CD14-positive monocyte (primary cell): Measurements from ENCODE around the gene TPM1. TPM values are rescaled to one million over a fixed set of nuclear protein-coding genes. Genes with fewer than 3 reads are reported as not detected.

Experiments used
- DNase-seq, 3 donors: peaks; one replicate each; pipeline ENCODE4 v3.0.0-alpha.2; 2011 to 2022
- H2AFZ ChIP-seq: 2 replicates; pipeline ENCODE4 v1.6.0; 2012; ENCODE audit warnings: mild to moderate bottlenecking, low read depth, low read length, inconsistent platforms; ENCODE audit not compliant: insufficient read depth, poor library complexity, severe bottlenecking
- H3K27ac ChIP-seq, 2 donors: 1 replicate in 1 of 2; 2 replicates in 1 of 2; pipeline ENCODE4 v1.5.1; 2012 to 2013; ENCODE audit warnings: low read length in 2 of 2, control low read depth in 1 of 2, inconsistent platforms in 1 of 2, low read depth in 1 of 2, mild to moderate bottlenecking in 1 of 2
- H3K27me3 ChIP-seq, 2 donors: one replicate each; pipeline versions ENCODE4 v1.6.0 to v1.6.1; 2011 to 2013; ENCODE audit warnings: low read length in 2 of 2; ENCODE audit not compliant: control insufficient read depth in 2 of 2, insufficient read depth in 2 of 2
- H3K36me3 ChIP-seq, 2 donors: replicated peaks in 1 of 2; 1 replicate in 1 of 2; 2 replicates in 1 of 2; pipeline versions ENCODE4 v1.5.1 to v1.6.1; 2012 to 2013; ENCODE audit warnings: low read length in 2 of 2, control low read depth in 1 of 2, inconsistent platforms in 1 of 2, mild to moderate bottlenecking in 1 of 2; ENCODE audit not compliant: insufficient read depth in 2 of 2, control insufficient read depth in 1 of 2
- H3K4me1 ChIP-seq, 2 donors: 1 replicate in 1 of 2; 2 replicates in 1 of 2; pipeline versions ENCODE4 v1.5.1 to v1.6.1; 2012 to 2013; ENCODE audit warnings: low read length in 2 of 2, control low read depth in 1 of 2, inconsistent platforms in 1 of 2, mild to moderate bottlenecking in 1 of 2, moderate library complexity in 1 of 2; ENCODE audit not compliant: insufficient read depth in 2 of 2, control insufficient read depth in 1 of 2
- H3K4me2 ChIP-seq: replicated peaks from 2 replicates; pipeline ENCODE3; 2012; ENCODE audit warnings: low read length, moderate library complexity, mild to moderate bottlenecking; ENCODE audit not compliant: poor library complexity, severe bottlenecking; ENCODE audit errors: extremely low read depth
- H3K4me3 ChIP-seq, 3 experiments: fragments of 200-600 bp in 1 of 3; sonication (generic) in 1 of 3; replicated peaks in 1 of 3; 1 replicate in 2 of 3; 2 replicates in 1 of 3; pipeline ENCODE4 v1.5.1; 2011 to 2013; ENCODE audit warnings: low read length in 3 of 3, mild to moderate bottlenecking in 3 of 3, control low read depth in 2 of 3, low read depth in 2 of 3, inconsistent platforms in 1 of 3, moderate library complexity in 1 of 3
- H3K79me2 ChIP-seq: 2 replicates; pipeline ENCODE4 v1.6.0; 2012; ENCODE audit warnings: mild to moderate bottlenecking, control low read depth, inconsistent platforms, low read length, moderate library complexity; ENCODE audit not compliant: insufficient read depth
- H3K9ac ChIP-seq: 2 replicates; pipeline ENCODE4 v1.6.0; 2017; ENCODE audit warnings: low read length, mild to moderate bottlenecking; ENCODE audit not compliant: insufficient read depth, poor library complexity, severe bottlenecking
- H3K9me3 ChIP-seq, 2 donors: replicated peaks in 1 of 2; 1 replicate in 1 of 2; 2 replicates in 1 of 2; pipeline versions ENCODE4 v1.5.1 to v1.6.1; 2012 to 2013; ENCODE audit warnings: low read length in 2 of 2, control low read depth in 1 of 2; ENCODE audit not compliant: control insufficient read depth in 1 of 2, insufficient read depth in 1 of 2
- H4K20me1 ChIP-seq: 2 replicates; pipeline ENCODE4 v1.6.0; 2012; ENCODE audit warnings: mild to moderate bottlenecking, low read length, control low read depth, moderate library complexity; ENCODE audit not compliant: insufficient read depth
- H3K27ac Mint-ChIP-seq, 7 donors: one replicate each; pipeline ENCODE4 v1.8.0; 2020; ENCODE audit warnings: mild to moderate bottlenecking in 7 of 7, mixed read lengths in 7 of 7, moderate library complexity in 6 of 7, inconsistent platforms in 2 of 7
- H3K27me3 Mint-ChIP-seq, 3 donors: one replicate each; pipeline ENCODE4 v1.8.0; 2021 to 2022; ENCODE audit warnings: low read depth in 3 of 3, mild to moderate bottlenecking in 3 of 3, mixed read lengths in 3 of 3, moderate library complexity in 3 of 3, inconsistent platforms in 1 of 3
- H3K36me3 Mint-ChIP-seq, 2 donors: one replicate each; pipeline ENCODE4 v1.8.0; 2020; ENCODE audit warnings: mixed read lengths in 2 of 2, inconsistent platforms in 1 of 2, mild to moderate bottlenecking in 1 of 2
- H3K4me1 Mint-ChIP-seq: one replicate; pipeline ENCODE4 v1.8.0; 2020; ENCODE audit warnings: mild to moderate bottlenecking, mixed read lengths
- H3K4me3 Mint-ChIP-seq, 2 donors: one replicate each; pipeline ENCODE4 v1.8.0; 2020; ENCODE audit warnings: mild to moderate bottlenecking in 2 of 2, mixed read lengths in 2 of 2, moderate library complexity in 1 of 2
- H3K9me3 Mint-ChIP-seq, 7 donors: one replicate each; pipeline ENCODE4 v1.8.0; 2020 to 2022; ENCODE audit warnings: mixed read lengths in 7 of 7, mild to moderate bottlenecking in 6 of 7, moderate library complexity in 6 of 7, inconsistent platforms in 2 of 7
- WGBS: methylation state at CpG from one replicate; pipeline ENCODE4 v1.1.5; 2013; ENCODE audit warnings: missing lambda C conversion rate; ENCODE audit not compliant: insufficient coverage; 5-methylcytosine and 5-hydroxymethylcytosine counted together
- intact Hi-C, 2 donors: fragments of 100-400 bp; cut with micrococcal nuclease; formaldehyde crosslinking; loops; one replicate each; pipeline versions ENCODE4 v1.15.0 to v1.15.1; 2023
- polyA plus RNA-seq, 3 donors: library from polyadenylated mRNA; depleted of rRNA in 1 of 3; unstranded in 2 of 3; stranded (reverse) in 1 of 3; fragments of 300-500 nt in 2 of 3; fragments of >200 nt in 1 of 3; fragmentation: Illumina TruSeq in 2 of 3; gene quantifications; 1 replicate in 2 of 3; 2 replicates in 1 of 3; pipeline ENCODE4 v1.2.3, GENCODE V29; 2012 to 2021
- TF ChIP-seq, protein P1 (sequence below): fragments of 200-600 bp; IDR thresholded peaks from one replicate; pipeline ENCODE4 v1.8.0; 2022; ENCODE audit warnings: antibody characterized with exemption, mild to moderate bottlenecking

Gene TPM1
- polyA plus RNA-seq, 3 donors, result 11.7 to 15.9 (median 11.9) TPM

DNA sequence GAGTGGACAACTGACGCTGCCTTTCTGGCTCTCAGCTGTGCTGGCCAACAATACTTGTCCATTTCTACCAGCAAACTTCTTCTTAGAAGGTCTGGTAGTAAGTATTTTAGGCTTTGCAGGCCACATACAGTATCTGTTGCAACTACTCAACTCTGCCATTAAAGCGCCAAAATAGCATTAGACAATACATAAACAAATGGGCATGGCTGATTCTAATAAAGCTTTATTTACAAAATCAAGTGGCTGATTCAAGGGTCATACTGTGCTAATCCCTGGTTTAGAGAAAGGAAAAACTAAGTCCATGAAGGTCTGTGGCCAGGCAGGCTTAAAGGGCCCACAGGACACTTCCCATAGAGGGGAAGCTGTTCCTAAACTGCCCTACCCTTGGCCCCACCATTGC, 26.3 kb upstream of the TPM1 start:
- intact Hi-C loops, result no loop called here
- Histone ChIP-seq H3K36me3 (no peaks in the 10 kb centered on the region), H3K4me2 (no peak overlapping the region), H3K27me3 (peaks cover 0 to 2% of the 10 kb centered on the region in 2 donors), H2AFZ (no peak overlapping the region), H4K20me1 (no peaks in the 10 kb centered on the region), H3K4me3 (no peak overlapping the region), H3K9me3 (no peaks in the 10 kb centered on the region), H3K79me2 (no peaks in the 10 kb centered on the region), H3K27ac (no peak overlapping the region), H3K4me1 (peaks cover 4 to 8% of the 10 kb centered on the region in 2 donors), H3K9ac (no peak overlapping the region)
- WGBS, result no CpG with 5 or more reads among the region's 2 CpGs
- H3K27me3 Mint-ChIP-seq, result peaks cover 0 to 6% (median 5%) of the 10 kb centered on the region in 3 donors
- no peak for DNase-seq
- H3K27ac Mint-ChIP-seq, result no peak overlapping the region
- no peak overlapping the region for H3K4me3 Mint-ChIP-seq
- H3K36me3 Mint-ChIP-seq, result no peaks in the 10 kb centered on the region
- TF ChIP-seq, protein P1, sequence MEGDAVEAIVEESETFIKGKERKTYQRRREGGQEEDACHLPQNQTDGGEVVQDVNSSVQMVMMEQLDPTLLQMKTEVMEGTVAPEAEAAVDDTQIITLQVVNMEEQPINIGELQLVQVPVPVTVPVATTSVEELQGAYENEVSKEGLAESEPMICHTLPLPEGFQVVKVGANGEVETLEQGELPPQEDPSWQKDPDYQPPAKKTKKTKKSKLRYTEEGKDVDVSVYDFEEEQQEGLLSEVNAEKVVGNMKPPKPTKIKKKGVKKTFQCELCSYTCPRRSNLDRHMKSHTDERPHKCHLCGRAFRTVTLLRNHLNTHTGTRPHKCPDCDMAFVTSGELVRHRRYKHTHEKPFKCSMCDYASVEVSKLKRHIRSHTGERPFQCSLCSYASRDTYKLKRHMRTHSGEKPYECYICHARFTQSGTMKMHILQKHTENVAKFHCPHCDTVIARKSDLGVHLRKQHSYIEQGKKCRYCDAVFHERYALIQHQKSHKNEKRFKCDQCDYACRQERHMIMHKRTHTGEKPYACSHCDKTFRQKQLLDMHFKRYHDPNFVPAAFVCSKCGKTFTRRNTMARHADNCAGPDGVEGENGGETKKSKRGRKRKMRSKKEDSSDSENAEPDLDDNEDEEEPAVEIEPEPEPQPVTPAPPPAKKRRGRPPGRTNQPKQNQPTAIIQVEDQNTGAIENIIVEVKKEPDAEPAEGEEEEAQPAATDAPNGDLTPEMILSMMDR, result no peak
- H3K4me1 Mint-ChIP-seq, result peaks cover 9% of the 10 kb centered on the region
- H3K9me3 Mint-ChIP-seq, result peaks cover 0 to 3% (median 1%) of the 10 kb centered on the region in 7 donors

DNA sequence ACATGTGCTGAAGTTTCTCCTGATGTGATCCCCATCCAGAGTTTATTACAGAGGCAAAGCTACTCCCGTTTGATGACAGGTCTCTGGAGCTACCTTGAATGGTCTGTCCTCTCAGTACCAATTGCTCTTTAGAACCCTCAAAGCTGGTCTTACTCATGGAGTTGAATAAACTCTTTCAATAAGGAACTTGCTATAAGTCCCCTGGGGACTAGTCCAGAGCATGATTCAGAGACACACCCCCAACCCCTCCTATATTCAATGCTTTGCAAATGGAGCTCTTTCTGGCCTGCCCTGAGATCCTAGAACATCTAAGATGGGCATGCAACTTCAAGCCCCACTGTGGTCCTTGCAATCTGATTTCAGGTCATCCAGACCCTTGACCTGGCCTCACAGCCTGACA, 23.9 kb upstream of the TPM1 start:
- no peaks in the 10 kb centered on the region for H3K79me2 ChIP-seq
- H4K20me1 ChIP-seq, result no peaks in the 10 kb centered on the region
- intact Hi-C loops, result no loop called here
- Mint-ChIP-seq H3K27me3 (peaks cover 0 to 5% (median 3%) of the 10 kb centered on the region in 3 donors), H3K4me1 (peaks cover 9% of the 10 kb centered on the region), H3K36me3 (no peaks in the 10 kb centered on the region), H3K4me3 (no peak overlapping the region), H3K27ac (no peak overlapping the region), H3K9me3 (peaks cover 0 to 1% (median 0%) of the 10 kb centered on the region in 7 donors)
- peaks cover 0 to 2% of the 10 kb centered on the region in 2 donors for H3K27me3 ChIP-seq
- H3K4me2 ChIP-seq, result no peak overlapping the region
- no peaks in the 10 kb centered on the region for H3K36me3 ChIP-seq
- H3K9me3 ChIP-seq, result no peaks in the 10 kb centered on the region
- TF ChIP-seq, protein P1, result no peak
- no peak for DNase-seq
- H3K27ac ChIP-seq, result no peak overlapping the region
- no peak overlapping the region for H2AFZ ChIP-seq
- WGBS, result no CpG with 5 or more reads among the region's 1 CpG
- H3K4me3 ChIP-seq, result no peak overlapping the region
- peaks cover 4 to 8% of the 10 kb centered on the region in 2 donors for H3K4me1 ChIP-seq
- H3K9ac ChIP-seq, result no peak overlapping the region
